EH (cell line): Measurements from ENCODE around the gene IGFL4.

ENCODE experiments used
- DNase-seq: peaks from one replicate; pipeline ENCODE4 v3.0.0-alpha.2; 2015; ENCODE audit warnings: low read depth

The IGFL4 gene

GRCh38 chr19:46020819-46021125, 20.0 kb downstream of the IGFL4 start:
- DNase-seq: no peak

GRCh38 chr19:46019270-46019669, 21.5 kb downstream of the IGFL4 start:
- DNase-seq: no peak

GRCh38 chr19:46018729-46019251, 22.0 kb downstream of the IGFL4 start:
- DNase-seq: no peak

GRCh38 chr19:46017874-46018675, 22.7 kb downstream of the IGFL4 start:
- no peak for DNase-seq

GRCh38 chr19:46017095-46017429, 23.7 kb downstream of the IGFL4 start:
- no peak for DNase-seq

GRCh38 chr19:46016426-46017094, 24.2 kb downstream of the IGFL4 start:
- DNase-seq: peak; percentile 77

GRCh38 chr19:46015687-46016425, 24.9 kb downstream of the IGFL4 start:
- DNase-seq: no peak

GRCh38 chr19:46014941-46015686, 25.7 kb downstream of the IGFL4 start:
- peak; percentile 59 for DNase-seq

GRCh38 chr19:46014534-46014933, 26.3 kb downstream of the IGFL4 start:
- no peak for DNase-seq

- DNase-seq: peak; percentile 69
These were observed 31.0 kb downstream of the IGFL4 start for GRCh38 chr19:46009530-46010510.

GRCh38 chr19:46006411-46006810, 34.4 kb downstream of the IGFL4 start:
- no peak for DNase-seq

- no peak for DNase-seq
These were observed 38.0 kb downstream of the IGFL4 start for GRCh38 chr19:46002678-46003275.

GRCh38 chr19:46000491-46001246, 40.1 kb downstream of the IGFL4 start:
- DNase-seq: no peak

- peak; percentile 44 for DNase-seq
These were observed 41.1 kb downstream of the IGFL4 start for GRCh38 chr19:45999653-46000121.

- DNase-seq: no peak
These were observed 42.0 kb downstream of the IGFL4 start for GRCh38 chr19:45998834-45999233.

GRCh38 chr19:45996933-45997332, 43.9 kb downstream of the IGFL4 start:
- no peak for DNase-seq

GRCh38 chr19:45995715-45996385, 45.0 kb downstream of the IGFL4 start:
- no peak for DNase-seq

GRCh38 chr19:45994998-45995714, 45.6 kb downstream of the IGFL4 start, which contains the start of gene CCDC61:
Gene CCDC61 (plus strand): TSS chr19:45995467. CDS start chr19:46003019, 7,552 bp downstream.
- DNase-seq: peak; percentile 100
